Keratinocyte (primary cell): ENCODE data around the gene CHERP. TPM values are rescaled to one million over a fixed set of nuclear protein-coding genes. Genes with fewer than 3 reads are reported as not detected.

Experiments used
- DNase-seq: peaks from one replicate; pipeline ENCODE4 v3.0.0-alpha.2; 2011; ENCODE audit warnings: low read depth, missing footprints, low spot score
- FAIRE-seq: peaks from 2 replicates; lab custom pipeline; 2011; peaks lifted over from hg19 to GRCh38; lab: Jason Lieb, UNC
- H2AFZ ChIP-seq: 2 replicates; pipeline ENCODE4 v1.6.0; 2012; ENCODE audit warnings: low read length, control low read depth, inconsistent platforms; ENCODE audit not compliant: control insufficient read depth
- H3K27ac ChIP-seq: 2 replicates; pipeline ENCODE4 v1.5.1; 2011; ENCODE audit warnings: low read length; ENCODE audit not compliant: control insufficient read depth, insufficient read depth
- H3K27me3 ChIP-seq: 3 replicates; pipeline ENCODE4 v1.6.0; 2011; ENCODE audit warnings: low read length; ENCODE audit not compliant: control insufficient read depth, insufficient read depth; ENCODE audit errors: extremely low read depth
- H3K36me3 ChIP-seq, 2 experiments: 2 replicates in 1 of 2; 3 replicates in 1 of 2; pipeline ENCODE4 v1.5.1; 2011; ENCODE audit warnings: low read length in 2 of 2, mild to moderate bottlenecking in 1 of 2; ENCODE audit not compliant: control insufficient read depth in 2 of 2, insufficient read depth in 2 of 2; ENCODE audit errors: extremely low read depth in 1 of 2
- H3K4me1 ChIP-seq: 3 replicates; pipeline ENCODE4 v1.5.1; 2011; ENCODE audit warnings: low read length; ENCODE audit not compliant: control insufficient read depth, insufficient read depth; ENCODE audit errors: extremely low read depth
- H3K4me2 ChIP-seq: 3 replicates; pipeline ENCODE4 v1.6.0; 2011; ENCODE audit warnings: low read depth, low read length; ENCODE audit not compliant: control insufficient read depth, insufficient read depth; ENCODE audit errors: extremely low read depth
- H3K4me3 ChIP-seq, 3 experiments: fragments of 200-600 bp in 1 of 3; sonication (generic) in 1 of 3; 2 replicates in 2 of 3; 3 replicates in 1 of 3; pipeline ENCODE4 v1.5.1; 2011 to 2016; ENCODE audit warnings: low read length in 3 of 3, mild to moderate bottlenecking in 3 of 3, control low read depth in 2 of 3, inconsistent platforms in 1 of 3, low read depth in 1 of 3, mixed read lengths in 1 of 3, mixed run types in 1 of 3, moderate library complexity in 1 of 3; ENCODE audit not compliant: control insufficient read depth in 2 of 3, insufficient read depth in 2 of 3; ENCODE audit errors: extremely low read depth in 1 of 3
- H3K79me2 ChIP-seq: 2 replicates; pipeline ENCODE4 v1.6.0; 2012; ENCODE audit warnings: low read length; ENCODE audit not compliant: control insufficient read depth, insufficient read depth
- H3K9ac ChIP-seq: 3 replicates; pipeline ENCODE4 v1.6.0; 2011; ENCODE audit warnings: low read length; ENCODE audit not compliant: control insufficient read depth, insufficient read depth; ENCODE audit errors: extremely low read depth
- H3K9me1 ChIP-seq: 3 replicates; pipeline ENCODE4 v1.6.0; 2011; ENCODE audit warnings: low read length; ENCODE audit not compliant: control insufficient read depth, insufficient read depth; ENCODE audit errors: extremely low read depth
- H3K9me3 ChIP-seq: 2 replicates; pipeline ENCODE4 v1.5.1; 2012; ENCODE audit warnings: low read depth, low read length; ENCODE audit not compliant: control insufficient read depth
- H4K20me1 ChIP-seq: 3 replicates; pipeline ENCODE4 v1.6.0; 2011; ENCODE audit warnings: low read length; ENCODE audit not compliant: control insufficient read depth, insufficient read depth; ENCODE audit errors: extremely low read depth
- EZH2 ChIP-seq: IDR thresholded peaks from one replicate; pipeline ENCODE4 v1.6.1; 2012; ENCODE audit warnings: inconsistent platforms, mild to moderate bottlenecking, low read length, moderate library complexity
- dilution Hi-C: fragments of 300-500 bp; cut with MboI; formaldehyde crosslinking; loops from one replicate; pipeline ENCODE4 v1.7.0; 2020; ENCODE audit warnings: low sequenced_read_pairs; ENCODE audit not compliant: extremely low pct_ligation_motif_present
- polyA plus RNA-seq, 5 experiments: library from polyadenylated mRNA; depleted of rRNA in 3 of 5; stranded (reverse) in 3 of 5; stranded (forward) in 1 of 5; unstranded in 1 of 5; fragments of >200 nt; gene quantifications; 1 replicate in 1 of 5; 2 replicates in 3 of 5; 3 replicates in 1 of 5; pipeline versions ENCODE4 v1.2.1 to v1.2.3, GENCODE V29; 2011 to 2012; ENCODE audit warnings: missing spikeins in 2 of 5, low read depth in 1 of 5, low replicate concordance in 1 of 5
- TF ChIP-seq, protein P1 (sequence below), 3 experiments: IDR thresholded peaks in 1 of 3; conservative IDR thresholded peaks in 1 of 3; optimal IDR thresholded peaks in 1 of 3; 2 replicates in 2 of 3; 3 replicates in 1 of 3; pipeline versions ENCODE3 to v1.5.1; 2011; ENCODE audit warnings: low read length in 3 of 3, mild to moderate bottlenecking in 3 of 3, moderate library complexity in 2 of 3, control low read depth in 1 of 3, inconsistent platforms in 1 of 3; ENCODE audit not compliant: insufficient read depth in 2 of 3; ENCODE audit errors: extremely low read depth in 1 of 3

CHERP gene
- polyA plus RNA-seq, 1 donor (not counting 4 experiments of a cell fraction or from before 2014, with no cell fraction given) = 3.6 TPM

DNA sequence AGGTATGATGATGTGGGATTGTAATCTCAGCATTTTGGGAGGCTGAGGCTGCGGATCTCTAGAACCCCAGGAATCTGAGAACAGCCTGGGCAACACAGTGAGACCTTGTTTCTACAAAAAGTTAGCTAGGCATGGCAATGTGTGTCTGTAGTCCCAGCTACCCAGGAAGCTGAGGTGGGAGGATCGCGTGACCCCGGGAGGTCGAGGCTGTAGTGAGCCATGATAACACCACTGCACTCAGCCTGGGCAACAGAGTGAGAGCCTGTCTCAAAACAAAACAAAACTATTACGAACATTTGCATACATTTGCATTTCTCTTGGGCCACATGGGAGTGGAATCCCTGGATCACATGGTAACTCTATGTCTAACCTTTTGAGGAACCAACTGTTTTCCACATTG is 44.4 kb downstream of the CHERP start:
- Histone ChIP-seq H3K9me3 (no peaks in the 10 kb centered on the region), H3K79me2 (peaks cover 13% of the 10 kb centered on the region), H3K4me3 (no peak overlapping the region), H3K27me3 (no peaks in the 10 kb centered on the region), H3K4me1 (peaks cover 5% of the 10 kb centered on the region), H3K4me2 (no peak overlapping the region), H3K36me3 (peaks cover 0 to 4% of the 10 kb centered on the region in 2 experiments), H3K9ac (no peak overlapping the region), H2AFZ (no peak overlapping the region), H4K20me1 (no peaks in the 10 kb centered on the region), H3K27ac (no peak overlapping the region), H3K9me1 (no peaks in the 10 kb centered on the region)
- TF ChIP-seq, protein P1, sequence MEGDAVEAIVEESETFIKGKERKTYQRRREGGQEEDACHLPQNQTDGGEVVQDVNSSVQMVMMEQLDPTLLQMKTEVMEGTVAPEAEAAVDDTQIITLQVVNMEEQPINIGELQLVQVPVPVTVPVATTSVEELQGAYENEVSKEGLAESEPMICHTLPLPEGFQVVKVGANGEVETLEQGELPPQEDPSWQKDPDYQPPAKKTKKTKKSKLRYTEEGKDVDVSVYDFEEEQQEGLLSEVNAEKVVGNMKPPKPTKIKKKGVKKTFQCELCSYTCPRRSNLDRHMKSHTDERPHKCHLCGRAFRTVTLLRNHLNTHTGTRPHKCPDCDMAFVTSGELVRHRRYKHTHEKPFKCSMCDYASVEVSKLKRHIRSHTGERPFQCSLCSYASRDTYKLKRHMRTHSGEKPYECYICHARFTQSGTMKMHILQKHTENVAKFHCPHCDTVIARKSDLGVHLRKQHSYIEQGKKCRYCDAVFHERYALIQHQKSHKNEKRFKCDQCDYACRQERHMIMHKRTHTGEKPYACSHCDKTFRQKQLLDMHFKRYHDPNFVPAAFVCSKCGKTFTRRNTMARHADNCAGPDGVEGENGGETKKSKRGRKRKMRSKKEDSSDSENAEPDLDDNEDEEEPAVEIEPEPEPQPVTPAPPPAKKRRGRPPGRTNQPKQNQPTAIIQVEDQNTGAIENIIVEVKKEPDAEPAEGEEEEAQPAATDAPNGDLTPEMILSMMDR (optimal IDR thresholded peaks at IDR 0.05 in 1 of 3, IDR thresholded peaks at IDR 0.05 in 1 of 3, conservative IDR thresholded peaks at IDR 0.05 in 1 of 3; ENCODE audit: extremely low read depth in 1 of 3, insufficient read depth in 2 of 3, low read length in 3 of 3) = no peak
- no peak for TF ChIP-seq EZH2
- dilution Hi-C loops = no loop called here
- no peak for DNase-seq
- FAIRE-seq = no peak

DNA sequence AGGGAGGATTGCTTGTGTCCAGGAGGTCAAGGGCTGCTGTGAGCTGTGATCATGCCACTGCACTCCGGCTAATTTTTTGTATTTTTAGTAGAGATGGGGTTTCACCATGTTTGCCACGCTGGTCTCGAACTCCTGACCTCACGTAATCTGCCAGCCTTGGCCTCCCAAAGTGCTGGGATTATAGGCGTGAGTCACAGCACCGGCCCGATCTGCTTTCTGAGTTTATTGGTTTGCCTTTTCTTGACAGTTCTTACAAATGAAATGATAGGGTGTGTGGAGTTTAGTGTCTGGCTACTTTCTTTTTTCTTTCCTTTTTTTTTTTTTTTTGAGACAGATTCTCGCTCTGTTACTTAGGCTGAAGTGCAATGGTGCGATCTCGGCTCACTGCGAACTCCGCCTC is 45.2 kb downstream of the CHERP start:
- peak overlapping the region; percentile 67 for H3K9ac ChIP-seq
- no peaks in the 10 kb centered on the region for H3K9me1 ChIP-seq
- DNase-seq (no peak), FAIRE-seq (no peak)
- peak overlapping the region; percentile 68 to 92 (median 84) for H3K4me3 ChIP-seq
- dilution Hi-C loops = no loop called here
- peaks cover 13% of the 10 kb centered on the region for H3K79me2 ChIP-seq
- H3K36me3 ChIP-seq = peaks cover 0 to 4% of the 10 kb centered on the region in 2 experiments
- H3K4me2 ChIP-seq = peak overlapping the region; percentile 87
- H3K27ac ChIP-seq = no peak overlapping the region
- no peak for TF ChIP-seq EZH2
- TF ChIP-seq, protein P1 (optimal IDR thresholded peaks at IDR 0.05 in 1 of 3, IDR thresholded peaks at IDR 0.05 in 1 of 3, conservative IDR thresholded peaks at IDR 0.05 in 1 of 3; ENCODE audit: extremely low read depth in 1 of 3, insufficient read depth in 2 of 3, low read length in 3 of 3) = no peak
- H2AFZ ChIP-seq = peak overlapping the region; percentile 97
- H3K4me1 ChIP-seq = peaks cover 5% of the 10 kb centered on the region
- no peaks in the 10 kb centered on the region for H3K9me3 ChIP-seq
- H3K27me3 ChIP-seq = no peaks in the 10 kb centered on the region
- H4K20me1 ChIP-seq = no peaks in the 10 kb centered on the region
